GM23338 (cell line): ENCODE measurements around the gene FAM204A. TPM values are rescaled to one million over a fixed set of nuclear protein-coding genes. Genes with fewer than 3 reads are reported as not detected.
A peak's percentile ranks its signal among the peaks of the same experiment; 100 is the strongest.

Experiments
- ATAC-seq: fragments of 200-7000 bp; cut with Tn5 transposase; 3 replicates; pipeline ENCODE4 v1.9.1; 2020
- DNase-seq: peaks from one replicate; pipeline ENCODE4 v3.0.0-alpha.2; 2015; ENCODE audit warnings: low spot score
- H2AFZ ChIP-seq: fragments of 200-600 bp; sonication (generic); 2 replicates; pipeline ENCODE4 v1.8.0; 2016; ENCODE audit warnings: antibody characterized with exemption, mild to moderate bottlenecking, moderate library complexity
- H3F3A ChIP-seq: fragments of 200-600 bp; sonication (generic); replicated peaks from 2 replicates; pipeline ENCODE4 v1.8.0; 2017; ENCODE audit warnings: antibody characterized with exemption, mixed run types, low read depth
- H3K27ac ChIP-seq: fragments of 200-600 bp; sonication (generic); 2 replicates; pipeline ENCODE4 v1.6.1; 2016; ENCODE audit warnings: low read depth
- H3K27me3 ChIP-seq: fragments of 200-600 bp; sonication (generic); 2 replicates; pipeline ENCODE4 v1.8.0; 2016; ENCODE audit warnings: mild to moderate bottlenecking, mixed run types, moderate library complexity; ENCODE audit not compliant: insufficient read depth
- H3K36me3 ChIP-seq: fragments of 200-600 bp; sonication (generic); 2 replicates; pipeline ENCODE4 v1.8.0; 2016; ENCODE audit warnings: mild to moderate bottlenecking; ENCODE audit not compliant: insufficient read depth
- H3K4me1 ChIP-seq: fragments of 200-600 bp; sonication (generic); 2 replicates; pipeline ENCODE4 v1.8.0; 2016; ENCODE audit warnings: mild to moderate bottlenecking, moderate library complexity; ENCODE audit not compliant: insufficient read depth
- H3K4me2 ChIP-seq: fragments of 200-600 bp; sonication (generic); 2 replicates; pipeline ENCODE4 v1.7.1; 2017; ENCODE audit warnings: mixed run types
- H3K4me3 ChIP-seq: fragments of 200-600 bp; sonication (generic); 2 replicates; pipeline ENCODE4 v1.6.1; 2016; ENCODE audit warnings: mixed run types
- H3K79me2 ChIP-seq: fragments of 200-600 bp; sonication (generic); replicated peaks from 2 replicates; pipeline ENCODE4 v1.8.0; 2017; ENCODE audit warnings: mild to moderate bottlenecking; ENCODE audit not compliant: insufficient read depth
- H3K9me2 ChIP-seq: fragments of 200-600 bp; sonication (generic); 2 replicates; pipeline ENCODE4 v1.8.0; 2017; ENCODE audit not compliant: insufficient read depth
- H4K20me1 ChIP-seq: fragments of 200-600 bp; sonication (generic); replicated peaks from 2 replicates; pipeline ENCODE4 v1.8.0; 2017; ENCODE audit warnings: mild to moderate bottlenecking; ENCODE audit not compliant: insufficient read depth
- H3K27ac Mint-ChIP-seq: 2 replicates; pipeline ENCODE4 v1.8.0; 2020; ENCODE audit warnings: inconsistent platforms, mild to moderate bottlenecking, moderate library complexity, mixed read lengths
- H3K27me3 Mint-ChIP-seq: 3 replicates; pipeline ENCODE4 v1.8.0; 2022; ENCODE audit warnings: low read depth, mild to moderate bottlenecking, moderate library complexity, mixed read lengths, inconsistent platforms; ENCODE audit not compliant: insufficient read depth, poor library complexity
- H3K36me3 Mint-ChIP-seq: 3 replicates; pipeline ENCODE4 v1.8.0; 2021; ENCODE audit warnings: low read depth, mild to moderate bottlenecking, inconsistent platforms, moderate library complexity, mixed read lengths
- H3K4me1 Mint-ChIP-seq: 3 replicates; pipeline ENCODE4 v1.8.0; 2020; ENCODE audit warnings: mild to moderate bottlenecking, inconsistent platforms, mixed read lengths
- H3K4me3 Mint-ChIP-seq: 3 replicates; pipeline ENCODE4 v1.8.0; 2021; ENCODE audit warnings: moderate library complexity, mild to moderate bottlenecking, inconsistent platforms, mixed read lengths
- H3K9me3 Mint-ChIP-seq: 3 replicates; pipeline ENCODE4 v1.8.0; 2020; ENCODE audit warnings: moderate library complexity, mild to moderate bottlenecking, inconsistent platforms, mixed read lengths
- CREB1 ChIP-seq: fragments of 250-450 bp; sonication (Bioruptor Pico); IDR thresholded peaks from 2 replicates; pipeline ENCODE4 v1.5.0; 2020; ENCODE audit warnings: low read depth, mild to moderate bottlenecking, moderate library complexity
- EZH2 ChIP-seq: fragments of 200-600 bp; sonication (generic); IDR thresholded peaks from one replicate; pipeline ENCODE4 v1.8.0; 2017; ENCODE audit warnings: antibody characterized with exemption, mild to moderate bottlenecking, low read depth; ENCODE audit not compliant: unreplicated experiment
- NANOG ChIP-seq: IDR thresholded peaks from 2 replicates; pipeline ENCODE4 v1.6.1; 2016; ENCODE audit warnings: antibody characterized with exemption, borderline replicate concordance
- POLR2AphosphoS5 ChIP-seq: IDR thresholded peaks from 2 replicates; pipeline ENCODE4 v1.6.1; 2016; ENCODE audit warnings: antibody characterized with exemption, low read depth
- ZNF114 ChIP-seq: fragments of 250-450 bp; sonication (Bioruptor Pico); IDR thresholded peaks from 2 replicates; pipeline ENCODE4 v1.5.0; 2020; ENCODE audit warnings: mild to moderate bottlenecking, moderate library complexity
- ZNF331 ChIP-seq: fragments of 250-450 bp; sonication (Bioruptor Pico); IDR thresholded peaks from 2 replicates; pipeline ENCODE4 v1.5.0; 2020; ENCODE audit warnings: low read depth, mild to moderate bottlenecking, moderate library complexity
- polyA plus RNA-seq: library from polyadenylated mRNA; unstranded; fragments of >200 nt; fragmentation: Nextera tagmentation; extraction: Ambion mirVana; gene quantifications from 2 replicates; pipeline ENCODE4 v1.2.1, GENCODE V29; 2016
- total RNA-seq: library from RNA; depleted of rRNA; stranded (reverse); fragments of >200 nt; shearing (Covaris generic); gene quantifications from 2 replicates; pipeline ENCODE4 v1.2.3, GENCODE V29; 2014
- TF ChIP-seq, protein P1 (sequence below), 2 experiments: fragments of 200-600 bp in 1 of 2; sonication (generic) in 1 of 2; conservative IDR thresholded peaks; 2 replicates each; pipeline versions ENCODE4 v1.5.1 to v1.6.1; 2016 to 2017; ENCODE audit warnings: antibody characterized with exemption in 2 of 2, low read depth in 2 of 2, mild to moderate bottlenecking in 2 of 2, moderate library complexity in 1 of 2
- TF ChIP-seq, protein P2 (sequence below): IDR thresholded peaks from one replicate; pipeline ENCODE4 v1.6.1; 2018; ENCODE audit warnings: antibody characterized with exemption; ENCODE audit not compliant: unreplicated experiment
- TF ChIP-seq, protein P3 (sequence below): IDR thresholded peaks from 2 replicates; pipeline ENCODE4 v1.6.1; 2016; ENCODE audit warnings: antibody characterized with exemption

Gene FAM204A
- total and polyA plus RNA-seq, 2 experiments from 2014 or later = 31.6 to 72.0 TPM

DNA sequence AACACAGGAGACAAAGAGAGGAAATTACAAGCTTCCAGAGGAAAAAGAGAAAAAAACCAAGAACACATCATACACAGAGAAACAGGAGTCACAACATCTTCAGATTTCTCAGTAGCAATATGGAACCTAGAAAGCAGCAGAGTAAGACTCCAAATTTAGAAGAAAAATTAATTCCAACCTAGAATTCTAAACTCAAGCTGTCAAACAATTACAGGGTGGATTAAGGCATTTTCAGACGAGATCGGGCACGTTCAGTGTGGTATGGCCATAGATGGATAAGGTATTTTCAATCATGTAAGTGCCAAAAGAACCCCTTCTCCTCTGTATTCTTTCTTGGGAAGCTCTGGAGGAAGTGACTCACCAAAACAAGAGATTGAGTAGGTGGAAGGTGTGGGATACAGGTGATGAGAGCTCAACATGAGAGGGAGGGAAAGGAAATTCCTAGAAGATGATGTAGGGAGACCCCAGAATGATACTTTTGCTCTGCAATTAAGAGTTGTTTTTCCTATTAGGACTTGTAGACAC lies 51.6 kb downstream of the FAM204A start (continued):
- TF ChIP-seq, protein P1, sequence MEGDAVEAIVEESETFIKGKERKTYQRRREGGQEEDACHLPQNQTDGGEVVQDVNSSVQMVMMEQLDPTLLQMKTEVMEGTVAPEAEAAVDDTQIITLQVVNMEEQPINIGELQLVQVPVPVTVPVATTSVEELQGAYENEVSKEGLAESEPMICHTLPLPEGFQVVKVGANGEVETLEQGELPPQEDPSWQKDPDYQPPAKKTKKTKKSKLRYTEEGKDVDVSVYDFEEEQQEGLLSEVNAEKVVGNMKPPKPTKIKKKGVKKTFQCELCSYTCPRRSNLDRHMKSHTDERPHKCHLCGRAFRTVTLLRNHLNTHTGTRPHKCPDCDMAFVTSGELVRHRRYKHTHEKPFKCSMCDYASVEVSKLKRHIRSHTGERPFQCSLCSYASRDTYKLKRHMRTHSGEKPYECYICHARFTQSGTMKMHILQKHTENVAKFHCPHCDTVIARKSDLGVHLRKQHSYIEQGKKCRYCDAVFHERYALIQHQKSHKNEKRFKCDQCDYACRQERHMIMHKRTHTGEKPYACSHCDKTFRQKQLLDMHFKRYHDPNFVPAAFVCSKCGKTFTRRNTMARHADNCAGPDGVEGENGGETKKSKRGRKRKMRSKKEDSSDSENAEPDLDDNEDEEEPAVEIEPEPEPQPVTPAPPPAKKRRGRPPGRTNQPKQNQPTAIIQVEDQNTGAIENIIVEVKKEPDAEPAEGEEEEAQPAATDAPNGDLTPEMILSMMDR (conservative IDR thresholded peaks at IDR 0.05; ENCODE audit: low read depth in 2 of 2) = no peak
- TF ChIP-seq POLR2AphosphoS5 (no peak), CREB1 (CRISPR knock-in tag) (no peak), NANOG (no peak)

DNA sequence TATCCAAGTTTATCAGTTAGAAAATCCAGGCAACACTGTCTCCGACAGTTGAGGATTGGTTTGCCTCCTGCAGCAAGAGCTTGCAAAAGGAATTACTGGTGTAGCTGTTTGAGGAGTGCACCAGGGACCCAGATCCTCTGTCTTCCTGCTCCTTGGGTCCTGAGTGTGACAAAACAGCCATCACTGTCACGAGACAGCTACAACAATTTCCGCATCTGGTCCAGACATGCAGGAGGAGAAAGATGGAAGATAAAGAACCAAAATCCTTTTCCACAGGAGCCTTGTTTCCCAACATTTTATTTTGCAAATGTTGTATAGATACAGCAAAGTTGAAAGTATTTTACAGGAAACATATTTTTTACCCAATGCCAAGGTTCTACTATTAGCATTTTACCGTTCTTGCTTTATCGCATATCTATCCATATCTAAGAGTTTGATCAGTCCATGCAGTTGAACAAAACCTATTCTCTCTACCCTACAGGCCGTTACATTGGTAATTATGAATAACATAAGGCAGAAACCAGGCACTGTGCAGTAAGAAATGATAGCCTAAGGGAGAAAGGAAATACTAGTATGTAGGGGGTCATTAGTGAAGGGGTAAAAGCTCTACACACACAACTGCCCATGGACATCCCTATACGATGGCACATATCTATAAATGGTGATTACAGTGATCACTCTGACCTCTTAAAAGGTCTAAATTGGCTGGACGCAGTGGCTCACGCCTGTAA lies 54.9 kb downstream of the FAM204A start:
- no peaks in the 10 kb centered on the region for H3K36me3 Mint-ChIP-seq
- H3K27me3 Mint-ChIP-seq = peaks cover 7% of the 10 kb centered on the region
- no peaks in the 10 kb centered on the region for H3K36me3 ChIP-seq
- H3K4me2 ChIP-seq = no peak overlapping the region
- H3K27ac ChIP-seq = no peak overlapping the region
- no peaks in the 10 kb centered on the region for H3K27me3 ChIP-seq
- no peaks in the 10 kb centered on the region for H4K20me1 ChIP-seq
- DNase-seq (no peak), ATAC-seq (no peak)
- H3F3A ChIP-seq = no peaks in the 10 kb centered on the region
- H2AFZ ChIP-seq = peak overlapping the region; percentile 66; the same call in 1 of the 2 replicates
- peaks cover 10% of the 10 kb centered on the region for H3K4me1 ChIP-seq
- H3K9me2 ChIP-seq = peaks cover 4% of the 10 kb centered on the region
- H3K4me3 Mint-ChIP-seq = no peak overlapping the region
- H3K27ac Mint-ChIP-seq = no peak overlapping the region
- H3K9me3 Mint-ChIP-seq = no peaks in the 10 kb centered on the region; the same call in 1 of the 3 replicates
- no peak overlapping the region for H3K4me3 ChIP-seq
- peaks cover 5% of the 10 kb centered on the region; the same call in 1 of the 3 replicates for H3K4me1 Mint-ChIP-seq
- no peaks in the 10 kb centered on the region for H3K79me2 ChIP-seq
- TF ChIP-seq ZNF331 (CRISPR knock-in tag) (no peak), EZH2 (no peak), POLR2AphosphoS5 (no peak), ZNF114 (no peak), CREB1 (CRISPR knock-in tag) (no peak), NANOG (no peak)
- TF ChIP-seq, protein P1 (conservative IDR thresholded peaks at IDR 0.05; ENCODE audit: low read depth in 2 of 2) = no peak
- TF ChIP-seq, protein P2, sequence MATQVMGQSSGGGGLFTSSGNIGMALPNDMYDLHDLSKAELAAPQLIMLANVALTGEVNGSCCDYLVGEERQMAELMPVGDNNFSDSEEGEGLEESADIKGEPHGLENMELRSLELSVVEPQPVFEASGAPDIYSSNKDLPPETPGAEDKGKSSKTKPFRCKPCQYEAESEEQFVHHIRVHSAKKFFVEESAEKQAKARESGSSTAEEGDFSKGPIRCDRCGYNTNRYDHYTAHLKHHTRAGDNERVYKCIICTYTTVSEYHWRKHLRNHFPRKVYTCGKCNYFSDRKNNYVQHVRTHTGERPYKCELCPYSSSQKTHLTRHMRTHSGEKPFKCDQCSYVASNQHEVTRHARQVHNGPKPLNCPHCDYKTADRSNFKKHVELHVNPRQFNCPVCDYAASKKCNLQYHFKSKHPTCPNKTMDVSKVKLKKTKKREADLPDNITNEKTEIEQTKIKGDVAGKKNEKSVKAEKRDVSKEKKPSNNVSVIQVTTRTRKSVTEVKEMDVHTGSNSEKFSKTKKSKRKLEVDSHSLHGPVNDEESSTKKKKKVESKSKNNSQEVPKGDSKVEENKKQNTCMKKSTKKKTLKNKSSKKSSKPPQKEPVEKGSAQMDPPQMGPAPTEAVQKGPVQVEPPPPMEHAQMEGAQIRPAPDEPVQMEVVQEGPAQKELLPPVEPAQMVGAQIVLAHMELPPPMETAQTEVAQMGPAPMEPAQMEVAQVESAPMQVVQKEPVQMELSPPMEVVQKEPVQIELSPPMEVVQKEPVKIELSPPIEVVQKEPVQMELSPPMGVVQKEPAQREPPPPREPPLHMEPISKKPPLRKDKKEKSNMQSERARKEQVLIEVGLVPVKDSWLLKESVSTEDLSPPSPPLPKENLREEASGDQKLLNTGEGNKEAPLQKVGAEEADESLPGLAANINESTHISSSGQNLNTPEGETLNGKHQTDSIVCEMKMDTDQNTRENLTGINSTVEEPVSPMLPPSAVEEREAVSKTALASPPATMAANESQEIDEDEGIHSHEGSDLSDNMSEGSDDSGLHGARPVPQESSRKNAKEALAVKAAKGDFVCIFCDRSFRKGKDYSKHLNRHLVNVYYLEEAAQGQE = no peak
- TF ChIP-seq, protein P3, sequence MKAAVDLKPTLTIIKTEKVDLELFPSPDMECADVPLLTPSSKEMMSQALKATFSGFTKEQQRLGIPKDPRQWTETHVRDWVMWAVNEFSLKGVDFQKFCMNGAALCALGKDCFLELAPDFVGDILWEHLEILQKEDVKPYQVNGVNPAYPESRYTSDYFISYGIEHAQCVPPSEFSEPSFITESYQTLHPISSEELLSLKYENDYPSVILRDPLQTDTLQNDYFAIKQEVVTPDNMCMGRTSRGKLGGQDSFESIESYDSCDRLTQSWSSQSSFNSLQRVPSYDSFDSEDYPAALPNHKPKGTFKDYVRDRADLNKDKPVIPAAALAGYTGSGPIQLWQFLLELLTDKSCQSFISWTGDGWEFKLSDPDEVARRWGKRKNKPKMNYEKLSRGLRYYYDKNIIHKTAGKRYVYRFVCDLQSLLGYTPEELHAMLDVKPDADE = no peak
